GM12878 (cell line): ENCODE results near the gene RIPPLY3. TPM values are rescaled to one million over a fixed set of nuclear protein-coding genes. Genes with fewer than 3 reads are reported as not detected.

Experiments
- ATAC-seq: fragments of 200-7000 bp; cut with Tn5 transposase; 3 replicates; pipeline ENCODE4 v1.9.1; 2020; ENCODE audit warnings: mild to moderate bottlenecking, moderate library complexity
- BruUV-seq: library from RNA; stranded (reverse); fragments of 400-500 nt; replicated peaks from 2 replicates; lab custom pipeline; 2021; lab: Mats Ljungman, UMichigan
- CTCF ChIA-PET: fragments of 300-600 bp; sonication (Branson Sonifier 250); formaldehyde crosslinking; extraction: SDS; loops from one replicate; lab custom pipeline; 2021; ENCODE audit warnings: inconsistent platforms; lab: Yijun Ruan, JAX
- POLR2A ChIA-PET: fragments of 350-600 bp; formaldehyde crosslinking; extraction: SDS; loops from one replicate; lab custom pipeline; 2021; ENCODE audit warnings: inconsistent platforms; lab: Charles Lee
- RAD21 ChIA-PET: fragments of 300-600 bp; sonication (Branson Sonifier 250); formaldehyde crosslinking; loops from one replicate; lab custom pipeline; 2023; ENCODE audit warnings: antibody characterized with exemption; ENCODE audit not compliant: unreplicated experiment; lab: Charles Lee
- SMC1A ChIA-PET: fragments of 300-600 bp; sonication (Branson Sonifier 250); formaldehyde crosslinking; loops from one replicate; lab custom pipeline; 2023; ENCODE audit not compliant: unreplicated experiment, uncharacterized antibody; lab: Charles Lee
- DNase-seq: peaks from one replicate; pipeline ENCODE4 v3.0.0-alpha.2; 2011; ENCODE audit warnings: low read depth, low spot score
- FAIRE-seq: peaks from 3 replicates; lab custom pipeline; 2011; peaks lifted over from hg19 to GRCh38; lab: Jason Lieb, UNC
- H2AFZ ChIP-seq: 2 replicates; pipeline ENCODE4 v1.6.0; 2011; ENCODE audit warnings: low read depth, low read length, control low read depth; ENCODE audit not compliant: control insufficient read depth
- H3K27ac ChIP-seq: 2 replicates; pipeline ENCODE4 v1.5.1; 2011; ENCODE audit warnings: control low read depth; ENCODE audit not compliant: control insufficient read depth, insufficient read depth
- H3K27me3 ChIP-seq, 2 experiments: replicated peaks in 1 of 2; 2 replicates each; pipeline versions ENCODE4 v1.6.0 to v1.6.1; 2011; ENCODE audit warnings: low read length in 1 of 2; ENCODE audit not compliant: control insufficient read depth in 2 of 2, insufficient read depth in 2 of 2
- H3K36me3 ChIP-seq, 2 experiments: 2 replicates each; pipeline ENCODE4 v1.5.1; 2011; ENCODE audit warnings: low read length in 1 of 2; ENCODE audit not compliant: control insufficient read depth in 2 of 2, insufficient read depth in 2 of 2
- H3K4me1 ChIP-seq: 2 replicates; pipeline ENCODE4 v1.6.1; 2011; ENCODE audit warnings: mild to moderate bottlenecking, low read length, moderate library complexity, mixed read lengths; ENCODE audit not compliant: control insufficient read depth, insufficient read depth
- H3K4me2 ChIP-seq: 2 replicates; pipeline ENCODE4 v1.6.0; 2011; ENCODE audit warnings: control low read depth; ENCODE audit not compliant: control insufficient read depth, insufficient read depth
- H3K4me3 ChIP-seq: fragments of 200-600 bp; sonication (generic); 2 replicates; pipeline ENCODE4 v1.5.1; 2016
- H3K79me2 ChIP-seq: 2 replicates; pipeline ENCODE4 v1.6.0; 2011; ENCODE audit warnings: low read length; ENCODE audit not compliant: control insufficient read depth, insufficient read depth
- H3K9ac ChIP-seq: 2 replicates; pipeline ENCODE4 v1.8.0; 2011; ENCODE audit warnings: low read length, control low read depth, mixed read lengths; ENCODE audit not compliant: control insufficient read depth, insufficient read depth
- H3K9me3 ChIP-seq: replicated peaks from 3 replicates; pipeline ENCODE4 v1.5.1; 2011; ENCODE audit warnings: mild to moderate bottlenecking, low read length; ENCODE audit not compliant: control insufficient read depth, insufficient read depth
- H4K20me1 ChIP-seq: 2 replicates; pipeline ENCODE4 v1.6.0; 2011; ENCODE audit not compliant: control insufficient read depth, insufficient read depth
- CREB1 ChIP-seq: IDR thresholded peaks from 2 replicates; pipeline ENCODE4 v1.6.1; 2012; ENCODE audit warnings: low read depth, mild to moderate bottlenecking, inconsistent platforms
- EED ChIP-seq: sonication (generic); IDR thresholded peaks from 2 replicates; pipeline ENCODE4 v1.6.1; 2016; ENCODE audit warnings: antibody characterized with exemption, low read depth
- EGR1 ChIP-seq, 2 experiments: IDR thresholded peaks; 1 replicate in 1 of 2; 2 replicates in 1 of 2; pipeline ENCODE4 v1.6.1; 2011 to 2012; ENCODE audit warnings: low read depth in 2 of 2, low read length in 2 of 2, borderline replicate concordance in 1 of 2, mild to moderate bottlenecking in 1 of 2, moderate library complexity in 1 of 2
- ELK1 ChIP-seq: IDR thresholded peaks from 2 replicates; pipeline ENCODE4 v1.6.1; 2012; ENCODE audit warnings: low read depth, low read length, improper control_type of control experiment
- ESRRA ChIP-seq: IDR thresholded peaks from 2 replicates; pipeline ENCODE4 v1.6.1; 2012; ENCODE audit warnings: mild to moderate bottlenecking, low read length, improper control_type of control experiment
- EZH2 ChIP-seq: IDR thresholded peaks from 2 replicates; pipeline ENCODE4 v1.6.1; 2012; ENCODE audit warnings: low read depth, mild to moderate bottlenecking, control low read depth, inconsistent platforms, low read length, borderline replicate concordance; ENCODE audit not compliant: control insufficient read depth
- HDGF ChIP-seq: fragments of 450-650 bp; IDR thresholded peaks from 2 replicates; pipeline ENCODE4 v1.6.1; 2016; ENCODE audit warnings: antibody characterized with exemption
- LARP7 ChIP-seq: fragments of 450-650 bp; IDR thresholded peaks from 2 replicates; pipeline ENCODE4 v1.6.1; 2017; ENCODE audit warnings: mild to moderate bottlenecking
- MTA2 ChIP-seq: fragments of 450-650 bp; IDR thresholded peaks from 2 replicates; pipeline ENCODE4 v1.6.1; 2016; ENCODE audit warnings: low read depth, mild to moderate bottlenecking, moderate library complexity
- MXI1 ChIP-seq: fragments of 150-350 bp; IDR thresholded peaks from 2 replicates; pipeline ENCODE4 v1.6.1; 2011; ENCODE audit warnings: low read depth, mild to moderate bottlenecking, inconsistent platforms, low read length, improper control_type of control experiment
- POU2F2 ChIP-seq: IDR thresholded peaks from 3 replicates; pipeline ENCODE4 v1.6.1; 2011; ENCODE audit warnings: low read depth, mild to moderate bottlenecking, low read length, borderline replicate concordance
- RB1 ChIP-seq: fragments of 450-650 bp; formaldehyde crosslinking; IDR thresholded peaks from 2 replicates; pipeline ENCODE4 v1.6.1; 2017; ENCODE audit warnings: mild to moderate bottlenecking, borderline replicate concordance
- SIX5 ChIP-seq: IDR thresholded peaks from 2 replicates; pipeline ENCODE4 v1.6.1; 2011; ENCODE audit warnings: mild to moderate bottlenecking, low read depth, low read length, moderate library complexity; ENCODE audit not compliant: severe bottlenecking
- SP1 ChIP-seq: IDR thresholded peaks from one replicate; pipeline ENCODE4 v1.6.1; 2011; ENCODE audit warnings: low read depth, low read length
- YY1 ChIP-seq: IDR thresholded peaks from 2 replicates; pipeline ENCODE4 v1.6.1; 2011; ENCODE audit warnings: low read depth, mild to moderate bottlenecking, low read length
- ZNF274 ChIP-seq: IDR thresholded peaks from one replicate; pipeline ENCODE4 v1.8.0; 2011; ENCODE audit not compliant: insufficient read length, insufficient read depth
- in situ Hi-C: fragments of 300-500 bp; cut with MboI; formaldehyde crosslinking; loops from 9 replicates; pipeline ENCODE4 v1.14.3; 2018; ENCODE audit warnings: mixed read lengths
- intact Hi-C: fragments of 100-400 bp; cut with micrococcal nuclease; formaldehyde crosslinking; loops from one replicate; pipeline ENCODE4 v1.14.2; 2022; ENCODE audit not compliant: unreplicated experiment
- polyA plus RNA-seq, 11 experiments: library from polyadenylated mRNA; depleted of rRNA in 4 of 11; unstranded in 6 of 11; stranded (reverse) in 5 of 11; fragments of >200 nt; fragmentation: Nextera tagmentation in 4 of 11; fragmentation: Illumina TruSeq in 1 of 11; extraction: Ambion mirVana in 4 of 11; extraction: Trizol in 1 of 11; gene quantifications; 1 replicate in 1 of 11; 2 replicates in 10 of 11; pipeline versions ENCODE4 v1.2.1 to v1.2.3, GENCODE V29; 2011 to 2016; ENCODE audit warnings: inconsistent platforms in 2 of 11, missing spikeins in 2 of 11, low read depth in 1 of 11
- total RNA-seq, 4 experiments: library from RNA; depleted of rRNA in 3 of 4; stranded (reverse); fragments of >200 nt in 3 of 4; fragmentation: Illumina TruSeq in 1 of 4; extraction: Trizol in 1 of 4; gene quantifications; 2 replicates each; pipeline versions ENCODE4 v1.2.1 to v1.2.3, GENCODE V29; 2013 to 2021
- TF ChIP-seq, protein P1 (sequence below): IDR thresholded peaks from 2 replicates; pipeline ENCODE4 v1.6.1; 2011; ENCODE audit warnings: mild to moderate bottlenecking, low read depth, low read length, moderate library complexity; ENCODE audit not compliant: insufficient replicate concordance
- TF ChIP-seq, protein P2 (sequence below): fragments of 450-650 bp; IDR thresholded peaks from 2 replicates; pipeline ENCODE4 v1.6.1; 2014; ENCODE audit warnings: mild to moderate bottlenecking

Gene RIPPLY3
- total and polyA plus RNA-seq, 10 of the 15 experiments (the other 5 are each of a cell fraction or from before 2014, with no cell fraction given): not detected

DNA sequence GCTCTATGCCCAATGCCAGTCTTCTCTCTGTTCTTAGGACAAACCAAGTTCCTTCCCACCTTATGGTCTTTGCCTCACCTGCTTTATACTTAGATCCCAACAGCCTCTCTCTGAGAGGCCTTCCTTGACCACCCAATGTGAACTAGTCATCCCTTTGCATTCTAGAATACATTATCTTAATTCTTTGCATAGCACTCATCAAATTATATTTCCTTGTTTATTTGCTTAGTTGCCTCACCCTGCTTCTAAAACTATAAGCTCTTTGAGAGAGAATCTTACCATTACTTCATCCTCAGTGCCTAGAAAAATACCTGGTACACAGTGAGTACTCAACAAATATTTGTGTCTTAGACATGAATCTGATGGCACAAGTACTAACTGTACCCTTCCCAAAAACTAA lies 58.3 kb downstream of the RIPPLY3 start:
- POLR2A ChIA-PET: no interaction called here
- TF ChIP-seq CREB1 (no peak), EGR1 (IDR thresholded peaks at IDR 0.05; ENCODE audit: borderline replicate concordance in 1 of 2, low read depth in 2 of 2, low read length in 2 of 2) (no peak), MTA2 (no peak), HDGF (no peak), ESRRA (no peak), POU2F2 (no peak), LARP7 (no peak), ELK1 (no peak), SP1 (no peak), EED (no peak), MXI1 (no peak), ZNF274 (no peak), RB1 (no peak), YY1 (no peak), SIX5 (no peak), EZH2 (no peak)
- TF ChIP-seq, protein P1, sequence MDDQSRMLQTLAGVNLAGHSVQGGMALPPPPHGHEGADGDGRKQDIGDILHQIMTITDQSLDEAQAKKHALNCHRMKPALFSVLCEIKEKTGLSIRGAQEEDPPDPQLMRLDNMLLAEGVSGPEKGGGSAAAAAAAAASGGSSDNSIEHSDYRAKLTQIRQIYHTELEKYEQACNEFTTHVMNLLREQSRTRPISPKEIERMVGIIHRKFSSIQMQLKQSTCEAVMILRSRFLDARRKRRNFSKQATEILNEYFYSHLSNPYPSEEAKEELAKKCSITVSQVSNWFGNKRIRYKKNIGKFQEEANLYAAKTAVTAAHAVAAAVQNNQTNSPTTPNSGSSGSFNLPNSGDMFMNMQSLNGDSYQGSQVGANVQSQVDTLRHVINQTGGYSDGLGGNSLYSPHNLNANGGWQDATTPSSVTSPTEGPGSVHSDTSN: no peak
- TF ChIP-seq, protein P2, sequence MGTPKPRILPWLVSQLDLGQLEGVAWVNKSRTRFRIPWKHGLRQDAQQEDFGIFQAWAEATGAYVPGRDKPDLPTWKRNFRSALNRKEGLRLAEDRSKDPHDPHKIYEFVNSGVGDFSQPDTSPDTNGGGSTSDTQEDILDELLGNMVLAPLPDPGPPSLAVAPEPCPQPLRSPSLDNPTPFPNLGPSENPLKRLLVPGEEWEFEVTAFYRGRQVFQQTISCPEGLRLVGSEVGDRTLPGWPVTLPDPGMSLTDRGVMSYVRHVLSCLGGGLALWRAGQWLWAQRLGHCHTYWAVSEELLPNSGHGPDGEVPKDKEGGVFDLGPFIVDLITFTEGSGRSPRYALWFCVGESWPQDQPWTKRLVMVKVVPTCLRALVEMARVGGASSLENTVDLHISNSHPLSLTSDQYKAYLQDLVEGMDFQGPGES: no peak
- TF ChIP-seq, all 136 proteins: peak for 0
- peaks cover 0 to 5% of the 10 kb centered on the region in 2 experiments; a peak in 2 of 4 replicates for H3K36me3 ChIP-seq
- H3K4me2 ChIP-seq: no peak overlapping the region
- CTCF ChIA-PET: interaction anchor here (1.0 kb wide), 2 partner anchors 55 to 75 kb away, joined by 3 read pairs; no protein-coding TSS in a partner anchor
- no peak overlapping the region for H3K4me3 ChIP-seq
- H4K20me1 ChIP-seq: no peaks in the 10 kb centered on the region
- no peaks in the 10 kb centered on the region for H3K27me3 ChIP-seq
- no peaks in the 10 kb centered on the region for H3K79me2 ChIP-seq
- DNase-seq: no peak
- H3K9ac ChIP-seq: no peak overlapping the region
- H3K4me1 ChIP-seq: no peaks in the 10 kb centered on the region
- no peaks in the 10 kb centered on the region for H3K9me3 ChIP-seq
- H3K27ac ChIP-seq: no peak overlapping the region
- RAD21 ChIA-PET: interaction anchor here (1.1 kb wide), 1 partner anchor 56 kb away, joined by 3 read pairs; no protein-coding TSS in a partner anchor
- intact Hi-C loops (no loop called here), in situ Hi-C loops (no loop called here)
- no peak for FAIRE-seq
- SMC1A ChIA-PET: no interaction called here
- no peak overlapping the region for H2AFZ ChIP-seq
- BruUV-seq: no TSS peak
- no peak for ATAC-seq
